Measurements from ENCODE around the gene SRP14.
"Not testable (repeated sequence)": the region's sequence is repeated elsewhere in the genome, so short reads cannot be mapped to it uniquely, and the experiment has no call there.

The SRP14 gene

GRCh38 chr15:40016224-40016865, 22.6 kb downstream of the SRP14 start:
- no peak for DNase-seq

GRCh38 chr15:40014390-40014789, 24.6 kb downstream of the SRP14 start:
- no peak for DNase-seq

- not testable (repeated sequence) for DNase-seq
These were observed 25.6 kb downstream of the SRP14 start for GRCh38 chr15:40013372-40013771.

GRCh38 chr15:40011303-40011702, 27.7 kb downstream of the SRP14 start:
- no peak for DNase-seq

- no peak for DNase-seq
These were observed 28.3 kb downstream of the SRP14 start for GRCh38 chr15:40010686-40011085.

DNA sequence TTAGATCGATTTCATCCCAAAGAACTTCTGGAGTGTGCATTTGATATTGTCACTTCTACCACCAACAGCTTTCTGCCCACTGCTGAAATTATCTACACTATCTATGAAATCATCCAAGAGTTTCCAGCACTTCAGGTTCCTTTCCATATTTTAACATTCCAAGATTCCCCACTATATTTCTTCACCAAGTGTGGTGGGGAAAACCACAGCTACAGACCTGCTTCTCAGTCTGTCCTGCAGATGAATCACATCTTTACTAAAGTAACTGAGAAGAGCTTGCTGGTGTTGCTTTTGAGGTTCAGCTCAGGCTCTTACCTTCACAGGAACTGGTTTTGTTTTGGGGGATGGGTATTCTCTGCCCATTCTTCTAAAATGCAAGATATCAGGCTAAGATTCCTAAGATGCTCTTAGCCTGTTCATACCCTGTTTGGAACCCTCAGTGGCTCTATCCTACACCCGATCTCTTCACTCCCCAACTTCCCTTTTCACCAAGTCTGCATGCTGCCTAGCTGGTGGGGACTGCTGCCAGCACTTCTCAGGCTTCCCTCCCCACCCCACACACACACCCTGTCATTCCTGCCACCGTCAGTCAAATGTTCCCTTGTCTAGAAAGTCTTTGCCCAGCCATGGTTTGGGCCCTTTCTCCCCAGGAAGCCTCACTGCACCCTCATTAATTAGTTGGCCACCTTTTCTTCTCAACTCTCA, 30.8 kb downstream of the SRP14 start:
- DNase-seq = no peak

- no peak for DNase-seq
These were observed 32.3 kb downstream of the SRP14 start for GRCh38 chr15:40006646-40007045.

GRCh38 chr15:40006003-40006402, 33.0 kb downstream of the SRP14 start:
- no peak for DNase-seq

DNA sequence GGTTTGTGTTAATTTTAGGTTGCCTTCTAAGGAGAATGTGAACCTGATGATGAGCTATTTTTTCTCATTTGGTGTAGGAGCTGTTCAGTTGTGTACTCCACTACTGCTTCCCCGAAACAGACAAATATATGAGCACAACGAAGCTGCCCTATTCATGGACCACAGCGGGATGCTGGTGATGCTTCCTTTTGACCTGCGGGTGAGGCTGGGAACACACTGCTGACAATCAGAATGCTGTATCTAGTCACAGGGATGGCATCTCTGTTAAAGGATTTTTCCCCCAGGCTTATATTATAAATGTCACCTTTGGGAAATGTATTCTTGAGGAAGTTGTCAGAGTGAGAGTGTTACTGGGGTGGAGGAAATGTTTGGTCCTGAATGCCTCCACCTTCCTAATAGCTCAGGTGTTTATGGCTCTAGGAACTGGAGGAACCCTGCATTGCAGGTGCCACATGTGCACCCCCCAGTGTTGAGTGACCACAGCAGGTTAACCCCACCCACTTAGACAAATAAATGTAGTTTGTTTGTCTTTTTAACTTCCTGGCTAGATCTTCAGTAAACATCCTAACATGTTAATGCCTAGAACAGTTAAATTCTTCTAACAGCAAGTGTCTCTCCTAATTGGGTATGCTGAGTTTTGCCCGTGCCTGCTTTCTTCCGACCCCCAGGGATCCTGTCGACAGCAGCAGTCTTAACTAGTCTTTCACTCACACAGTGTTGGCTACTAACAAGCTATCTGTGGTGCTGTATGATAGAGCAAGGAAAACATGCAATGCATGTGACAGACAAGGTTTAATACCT, 35.7 kb downstream of the SRP14 start:
- no peak for DNase-seq

DNA sequence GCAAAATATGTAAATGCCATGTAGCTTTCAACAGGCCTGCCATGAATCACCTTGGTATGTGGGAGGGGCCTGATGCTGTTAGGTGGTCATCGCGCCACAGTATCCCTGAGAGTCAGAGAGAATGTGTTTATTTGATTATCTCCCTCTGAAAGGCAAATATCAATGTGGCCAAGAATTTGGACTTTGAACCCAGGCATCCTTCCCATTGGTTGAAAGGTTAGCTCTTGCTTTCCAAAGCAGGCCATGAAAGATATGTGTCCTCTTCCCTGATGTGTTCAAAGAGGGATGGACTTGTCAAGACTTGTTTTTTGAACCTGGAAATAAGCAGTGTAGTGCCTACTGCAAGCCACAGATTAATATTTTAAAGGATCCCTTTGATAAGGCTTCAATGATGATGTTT, 36.7 kb downstream of the SRP14 start:
- no peak for DNase-seq

GRCh38 chr15:39999538-40000200, 39.3 kb downstream of the SRP14 start:
- DNase-seq = no peak

DNA sequence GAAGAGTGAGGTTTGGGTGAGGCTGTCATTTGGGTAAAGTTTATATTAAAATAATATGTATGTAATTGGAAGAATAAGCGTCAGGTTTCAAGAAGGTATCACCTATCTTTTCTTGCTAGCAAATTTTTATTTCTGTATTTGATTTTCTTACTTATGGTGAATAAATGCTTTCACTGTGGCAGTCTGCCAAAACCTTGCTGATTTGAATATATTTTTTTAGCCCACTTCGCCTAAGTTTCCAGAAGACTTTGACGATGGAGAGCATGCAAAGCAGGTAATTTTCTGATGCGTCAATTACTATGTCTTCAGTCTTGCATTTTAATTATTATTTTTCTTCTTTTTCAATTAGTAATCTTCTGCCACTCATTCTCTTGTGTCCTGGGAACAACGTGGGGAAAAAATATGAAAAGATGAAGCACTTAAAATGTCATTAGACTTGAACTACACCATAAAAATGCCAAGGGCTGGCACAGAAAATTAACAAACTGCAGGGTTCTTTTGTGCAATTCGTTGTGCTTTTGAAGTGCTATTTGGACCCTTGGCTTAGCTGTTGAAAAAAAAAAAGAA, 40.4 kb downstream of the SRP14 start:
- no peak for DNase-seq

DNA sequence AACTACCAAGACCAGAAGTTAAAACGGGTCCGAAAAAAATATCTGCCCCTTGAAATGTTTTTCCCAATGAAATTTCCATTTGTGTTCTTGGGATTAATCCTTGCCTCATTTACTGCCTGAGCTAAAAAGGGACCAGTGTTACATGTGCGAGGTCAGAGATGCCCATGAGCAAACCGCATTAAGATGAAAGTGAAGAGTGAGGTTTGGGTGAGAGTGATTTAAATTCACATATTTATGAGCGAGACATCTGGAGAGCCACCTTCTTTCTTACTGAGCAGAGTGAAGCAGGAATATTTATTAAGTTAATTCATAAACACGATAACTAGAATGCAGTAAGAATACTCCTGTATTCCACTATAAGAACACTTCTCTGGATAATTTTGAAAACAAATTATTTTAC, 41.3 kb downstream of the SRP14 start:
- DNase-seq = no peak

DNA sequence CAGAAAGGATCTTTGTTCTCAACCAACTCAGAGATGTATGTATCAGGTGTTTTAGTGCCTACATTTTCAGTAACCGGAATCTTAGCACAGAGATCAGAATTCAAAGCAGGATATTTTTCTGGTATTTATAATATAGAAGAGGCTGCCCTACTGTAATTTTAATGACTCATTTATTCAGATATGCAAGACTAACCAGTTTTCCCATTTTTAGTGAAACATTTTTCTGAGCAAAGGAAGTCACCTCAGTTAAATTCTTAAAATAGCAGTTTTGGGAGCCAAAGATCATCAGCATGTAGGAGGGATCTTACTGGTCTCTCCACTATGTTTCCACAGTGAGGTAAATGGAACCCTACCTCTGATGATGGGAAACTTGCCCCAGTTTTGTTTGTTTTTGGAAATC, 42.0 kb downstream of the SRP14 start:
- DNase-seq = no peak

- DNase-seq = not testable (repeated sequence)
These were observed 42.8 kb downstream of the SRP14 start for GRCh38 chr15:39996228-39996627.

- DNase-seq = not testable (repeated sequence)
These were observed 46.0 kb downstream of the SRP14 start for GRCh38 chr15:39992953-39993352.

DNA sequence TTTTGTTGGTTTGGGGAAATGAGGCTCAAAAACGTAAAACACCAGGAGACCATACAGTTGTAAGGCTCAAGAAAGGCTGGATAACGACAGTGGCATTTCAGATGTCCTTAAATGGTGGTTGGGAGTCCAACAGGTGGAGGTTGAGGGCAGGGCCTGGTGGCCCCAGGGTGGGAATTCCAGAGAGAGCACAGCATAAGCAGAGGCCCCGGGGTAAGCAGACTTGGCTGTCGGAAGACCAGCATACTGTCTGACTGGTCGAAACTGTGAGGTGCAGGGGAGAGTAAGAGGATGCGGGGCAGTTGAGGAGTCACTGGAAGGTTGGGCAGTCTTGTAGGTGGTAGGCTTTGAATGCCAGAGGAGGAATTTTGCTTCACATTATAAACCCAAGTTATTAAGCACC, 48.3 kb downstream of the SRP14 start:
- no peak for DNase-seq

GRCh38 chr15:39987821-39988220, 51.2 kb downstream of the SRP14 start:
- no peak for DNase-seq

All from GDM1 (cell line).